GM23338 (cell line): ENCODE results near the gene SYNDIG1. TPM values are rescaled to one million over a fixed set of nuclear protein-coding genes. Genes with fewer than 3 reads are reported as not detected.

ENCODE experiments used
- ATAC-seq: fragments of 200-7000 bp; cut with Tn5 transposase; 3 replicates; pipeline ENCODE4 v1.9.1; 2020
- DNase-seq: peaks from one replicate; pipeline ENCODE4 v3.0.0-alpha.2; 2015; ENCODE audit warnings: low spot score
- H2AFZ ChIP-seq: fragments of 200-600 bp; sonication (generic); 2 replicates; pipeline ENCODE4 v1.8.0; 2016; ENCODE audit warnings: antibody characterized with exemption, mild to moderate bottlenecking, moderate library complexity
- H3F3A ChIP-seq: fragments of 200-600 bp; sonication (generic); replicated peaks from 2 replicates; pipeline ENCODE4 v1.8.0; 2017; ENCODE audit warnings: antibody characterized with exemption, mixed run types, low read depth
- H3K27ac ChIP-seq: fragments of 200-600 bp; sonication (generic); 2 replicates; pipeline ENCODE4 v1.6.1; 2016; ENCODE audit warnings: low read depth
- H3K27me3 ChIP-seq: fragments of 200-600 bp; sonication (generic); 2 replicates; pipeline ENCODE4 v1.8.0; 2016; ENCODE audit warnings: mild to moderate bottlenecking, mixed run types, moderate library complexity; ENCODE audit not compliant: insufficient read depth
- H3K36me3 ChIP-seq: fragments of 200-600 bp; sonication (generic); 2 replicates; pipeline ENCODE4 v1.8.0; 2016; ENCODE audit warnings: mild to moderate bottlenecking; ENCODE audit not compliant: insufficient read depth
- H3K4me1 ChIP-seq: fragments of 200-600 bp; sonication (generic); 2 replicates; pipeline ENCODE4 v1.8.0; 2016; ENCODE audit warnings: mild to moderate bottlenecking, moderate library complexity; ENCODE audit not compliant: insufficient read depth
- H3K4me2 ChIP-seq: fragments of 200-600 bp; sonication (generic); 2 replicates; pipeline ENCODE4 v1.7.1; 2017; ENCODE audit warnings: mixed run types
- H3K4me3 ChIP-seq: fragments of 200-600 bp; sonication (generic); 2 replicates; pipeline ENCODE4 v1.6.1; 2016; ENCODE audit warnings: mixed run types
- H3K79me2 ChIP-seq: fragments of 200-600 bp; sonication (generic); replicated peaks from 2 replicates; pipeline ENCODE4 v1.8.0; 2017; ENCODE audit warnings: mild to moderate bottlenecking; ENCODE audit not compliant: insufficient read depth
- H3K9me2 ChIP-seq: fragments of 200-600 bp; sonication (generic); 2 replicates; pipeline ENCODE4 v1.8.0; 2017; ENCODE audit not compliant: insufficient read depth
- H4K20me1 ChIP-seq: fragments of 200-600 bp; sonication (generic); replicated peaks from 2 replicates; pipeline ENCODE4 v1.8.0; 2017; ENCODE audit warnings: mild to moderate bottlenecking; ENCODE audit not compliant: insufficient read depth
- H3K27ac Mint-ChIP-seq: 2 replicates; pipeline ENCODE4 v1.8.0; 2020; ENCODE audit warnings: inconsistent platforms, mild to moderate bottlenecking, moderate library complexity, mixed read lengths
- H3K27me3 Mint-ChIP-seq: 3 replicates; pipeline ENCODE4 v1.8.0; 2022; ENCODE audit warnings: low read depth, mild to moderate bottlenecking, moderate library complexity, mixed read lengths, inconsistent platforms; ENCODE audit not compliant: insufficient read depth, poor library complexity
- H3K36me3 Mint-ChIP-seq: 3 replicates; pipeline ENCODE4 v1.8.0; 2021; ENCODE audit warnings: low read depth, mild to moderate bottlenecking, inconsistent platforms, moderate library complexity, mixed read lengths
- H3K4me1 Mint-ChIP-seq: 3 replicates; pipeline ENCODE4 v1.8.0; 2020; ENCODE audit warnings: mild to moderate bottlenecking, inconsistent platforms, mixed read lengths
- H3K4me3 Mint-ChIP-seq: 3 replicates; pipeline ENCODE4 v1.8.0; 2021; ENCODE audit warnings: moderate library complexity, mild to moderate bottlenecking, inconsistent platforms, mixed read lengths
- H3K9me3 Mint-ChIP-seq: 3 replicates; pipeline ENCODE4 v1.8.0; 2020; ENCODE audit warnings: moderate library complexity, mild to moderate bottlenecking, inconsistent platforms, mixed read lengths
- CTCF ChIP-seq, 2 experiments: fragments of 200-600 bp in 1 of 2; sonication (generic) in 1 of 2; conservative IDR thresholded peaks; 2 replicates each; pipeline versions ENCODE4 v1.5.1 to v1.6.1; 2016 to 2017; ENCODE audit warnings: antibody characterized with exemption in 2 of 2, low read depth in 2 of 2, mild to moderate bottlenecking in 2 of 2, moderate library complexity in 1 of 2
- ETS1 ChIP-seq: IDR thresholded peaks from 2 replicates; pipeline ENCODE4 v1.6.1; 2016; ENCODE audit warnings: antibody characterized with exemption
- JUNB ChIP-seq: IDR thresholded peaks from one replicate; pipeline ENCODE4 v1.6.1; 2016; ENCODE audit warnings: antibody characterized with exemption; ENCODE audit not compliant: unreplicated experiment
- NANOG ChIP-seq: IDR thresholded peaks from 2 replicates; pipeline ENCODE4 v1.6.1; 2016; ENCODE audit warnings: antibody characterized with exemption, borderline replicate concordance
- POLR2AphosphoS5 ChIP-seq: IDR thresholded peaks from 2 replicates; pipeline ENCODE4 v1.6.1; 2016; ENCODE audit warnings: antibody characterized with exemption, low read depth
- REST ChIP-seq: IDR thresholded peaks from one replicate; pipeline ENCODE4 v1.6.1; 2018; ENCODE audit warnings: antibody characterized with exemption; ENCODE audit not compliant: unreplicated experiment
- ZNF114 ChIP-seq: fragments of 250-450 bp; sonication (Bioruptor Pico); IDR thresholded peaks from 2 replicates; pipeline ENCODE4 v1.5.0; 2020; ENCODE audit warnings: mild to moderate bottlenecking, moderate library complexity
- polyA plus RNA-seq: library from polyadenylated mRNA; unstranded; fragments of >200 nt; fragmentation: Nextera tagmentation; extraction: Ambion mirVana; gene quantifications from 2 replicates; pipeline ENCODE4 v1.2.1, GENCODE V29; 2016
- total RNA-seq: library from RNA; depleted of rRNA; stranded (reverse); fragments of >200 nt; shearing (Covaris generic); gene quantifications from 2 replicates; pipeline ENCODE4 v1.2.3, GENCODE V29; 2014

SYNDIG1 gene
- total and polyA plus RNA-seq, 2 experiments from 2014 or later = 2.8 to 4.8 TPM

- TF ChIP-seq CTCF (conservative IDR thresholded peaks at IDR 0.05; ENCODE audit: low read depth in 2 of 2) (no peak), ZNF114 (CRISPR knock-in tag) (no peak), REST (no peak)
These were observed 134.0 kb downstream of the SYNDIG1 start (continued) for GRCh38 chr20:24603454-24603853.

DNA sequence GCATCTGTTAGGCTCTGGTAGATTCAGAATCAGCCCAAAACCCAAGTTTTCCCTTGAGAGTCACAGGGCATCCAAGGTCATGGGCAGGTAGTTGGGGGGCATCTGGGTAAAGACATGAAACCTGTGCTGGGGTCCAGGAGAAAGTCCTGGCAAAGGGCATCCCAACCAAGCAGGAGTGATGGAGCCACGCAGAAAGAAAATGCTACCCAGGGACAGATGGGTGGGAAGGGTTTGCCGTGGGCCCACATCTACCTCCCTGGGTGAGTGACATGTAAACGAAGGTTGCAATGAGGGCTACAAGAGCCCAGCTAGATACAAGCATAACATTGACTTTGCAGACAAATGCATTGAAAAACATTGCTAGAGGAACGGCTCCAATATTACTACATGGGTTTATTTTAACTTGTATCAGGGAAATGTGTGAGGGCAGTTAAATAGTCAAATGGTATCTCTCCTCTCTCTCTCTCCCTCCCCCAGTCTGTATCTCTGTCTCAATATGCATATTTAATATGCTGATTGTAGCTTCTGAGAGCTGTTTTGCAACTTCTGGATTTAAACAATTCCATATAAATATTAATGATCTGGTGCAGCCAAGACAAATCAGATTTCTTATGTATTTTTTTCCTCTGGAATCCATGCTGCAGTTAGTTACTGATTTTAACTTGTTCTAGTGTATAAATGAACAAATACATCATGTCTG is 135.7 kb downstream of the SYNDIG1 start:
- Mint-ChIP-seq H3K27me3 (no peaks in the 10 kb centered on the region), H3K27ac (no peak overlapping the region), H3K4me1 (peaks cover 18% of the 10 kb centered on the region), H3K9me3 (peaks cover 5% of the 10 kb centered on the region; the same call in 1 of the 3 replicates), H3K36me3 (peaks cover 11% of the 10 kb centered on the region; the same call in 2 of the 3 replicates), H3K4me3 (no peak overlapping the region)
- no peaks in the 10 kb centered on the region; the same call in 1 of the 2 replicates for H4K20me1 ChIP-seq
- DNase-seq (no peak), ATAC-seq (no peak)
- H3K27ac ChIP-seq = no peak overlapping the region
- H3K27me3 ChIP-seq = no peaks in the 10 kb centered on the region
- H3K36me3 ChIP-seq = no peaks in the 10 kb centered on the region
- H2AFZ ChIP-seq = no peak overlapping the region
- no peaks in the 10 kb centered on the region for H3K79me2 ChIP-seq
- TF ChIP-seq POLR2AphosphoS5 = no peak
- no peak for TF ChIP-seq NANOG
- TF ChIP-seq ETS1 = no peak
- TF ChIP-seq ZNF114 (CRISPR knock-in tag) = no peak
- TF ChIP-seq REST = no peak
- TF ChIP-seq JUNB = no peak
- H3K4me2 ChIP-seq = no peak overlapping the region
- H3K4me3 ChIP-seq = no peak overlapping the region
- H3K9me2 ChIP-seq = 0 out of 2 replicates have a peak, but pooled peaks cover 11% of the 10 kb centered on the region
- H3K4me1 ChIP-seq = peaks cover 8% of the 10 kb centered on the region
- no peaks in the 10 kb centered on the region for H3F3A ChIP-seq
